DOHH2 (cell line): Measurements from ENCODE around the gene CACNG7.

Source experiments
- H3F3A ChIP-seq: fragments of 200-600 bp; sonication (generic), shearing (Covaris generic); 2 replicates; pipeline ENCODE4 v1.6.0; 2016; ENCODE audit warnings: antibody characterized with exemption, mild to moderate bottlenecking; ENCODE audit not compliant: control insufficient read depth, insufficient read depth
- H3K27ac ChIP-seq: fragments of 200-600 bp; sonication (generic); 2 replicates; pipeline ENCODE4 v1.5.1; 2014; ENCODE audit warnings: low read depth, mild to moderate bottlenecking, low read length, moderate library complexity
- H3K27me3 ChIP-seq: fragments of 200-600 bp; sonication (generic); 2 replicates; pipeline ENCODE4 v1.6.1; 2014; ENCODE audit warnings: mild to moderate bottlenecking, low read length, mixed read lengths; ENCODE audit not compliant: control insufficient read depth
- H3K36me3 ChIP-seq: fragments of 200-600 bp; sonication (generic); 2 replicates; pipeline ENCODE4 v1.6.1; 2014; ENCODE audit warnings: mild to moderate bottlenecking, low read length, moderate library complexity, mixed read lengths; ENCODE audit not compliant: control insufficient read depth
- H3K4me1 ChIP-seq: fragments of 200-600 bp; sonication (generic); 2 replicates; pipeline ENCODE4 v1.6.1; 2014; ENCODE audit warnings: mild to moderate bottlenecking, low read length, mixed read lengths; ENCODE audit not compliant: control insufficient read depth
- H3K4me2 ChIP-seq: fragments of 200-600 bp; sonication (generic); 2 replicates; pipeline ENCODE4 v1.6.0; 2014; ENCODE audit warnings: mild to moderate bottlenecking, low read length, moderate library complexity
- H3K4me3 ChIP-seq: fragments of 200-600 bp; sonication (generic); 2 replicates; pipeline ENCODE4 v1.5.1; 2014; ENCODE audit warnings: mild to moderate bottlenecking, low read length, mixed read lengths
- H3K79me2 ChIP-seq: fragments of 200-600 bp; sonication (generic); 2 replicates; pipeline ENCODE4 v1.6.1; 2014; ENCODE audit warnings: mild to moderate bottlenecking, low read length, mixed read lengths; ENCODE audit not compliant: control insufficient read depth
- H3K9me2 ChIP-seq: fragments of 200-600 bp; sonication (generic); replicated peaks from 2 replicates; pipeline ENCODE4 v1.6.1; 2014; ENCODE audit warnings: mild to moderate bottlenecking, low read length, mixed read lengths; ENCODE audit not compliant: control insufficient read depth
- H3K9me3 ChIP-seq: fragments of 200-600 bp; sonication (generic); 2 replicates; pipeline ENCODE4 v1.6.1; 2014; ENCODE audit warnings: antibody characterized with exemption, low read length, mixed read lengths; ENCODE audit not compliant: control insufficient read depth, insufficient read depth
- H4K20me1 ChIP-seq: fragments of 200-600 bp; sonication (generic); 2 replicates; pipeline ENCODE4 v1.6.0; 2014; ENCODE audit warnings: low read depth, mild to moderate bottlenecking, antibody characterized with exemption, low read length, moderate library complexity; ENCODE audit not compliant: control insufficient read depth, insufficient read depth
- EZH2phosphoT487 ChIP-seq: fragments of 200-600 bp; sonication (generic); IDR thresholded peaks from 2 replicates; pipeline ENCODE4 v1.6.1; 2017; ENCODE audit warnings: borderline replicate concordance, mild to moderate bottlenecking, antibody characterized with exemption, low read length, moderate library complexity, mixed read lengths
- TF ChIP-seq, protein P1 (sequence below): fragments of 200-600 bp; sonication (generic); IDR thresholded peaks from one replicate; pipeline ENCODE4 v1.5.1; 2014; ENCODE audit warnings: antibody characterized with exemption, mild to moderate bottlenecking, low read depth, low read length; ENCODE audit not compliant: poor library complexity, severe bottlenecking

CACNG7 gene

GRCh38 chr19:53957448-53958167 lies 48.5 kb downstream of the CACNG7 start:
- H3K4me3 ChIP-seq = no peak overlapping the region
- H3K79me2 ChIP-seq = no peaks in the 10 kb centered on the region
- H4K20me1 ChIP-seq = no peaks in the 10 kb centered on the region
- no peaks in the 10 kb centered on the region for H3K36me3 ChIP-seq
- H3F3A ChIP-seq = no peaks in the 10 kb centered on the region
- no peaks in the 10 kb centered on the region for H3K4me1 ChIP-seq
- peaks cover 16% of the 10 kb centered on the region for H3K27me3 ChIP-seq
- no peak overlapping the region for H3K4me2 ChIP-seq
- no peaks in the 10 kb centered on the region for H3K9me3 ChIP-seq
- H3K9me2 ChIP-seq = no peaks in the 10 kb centered on the region
- TF ChIP-seq, protein P1, sequence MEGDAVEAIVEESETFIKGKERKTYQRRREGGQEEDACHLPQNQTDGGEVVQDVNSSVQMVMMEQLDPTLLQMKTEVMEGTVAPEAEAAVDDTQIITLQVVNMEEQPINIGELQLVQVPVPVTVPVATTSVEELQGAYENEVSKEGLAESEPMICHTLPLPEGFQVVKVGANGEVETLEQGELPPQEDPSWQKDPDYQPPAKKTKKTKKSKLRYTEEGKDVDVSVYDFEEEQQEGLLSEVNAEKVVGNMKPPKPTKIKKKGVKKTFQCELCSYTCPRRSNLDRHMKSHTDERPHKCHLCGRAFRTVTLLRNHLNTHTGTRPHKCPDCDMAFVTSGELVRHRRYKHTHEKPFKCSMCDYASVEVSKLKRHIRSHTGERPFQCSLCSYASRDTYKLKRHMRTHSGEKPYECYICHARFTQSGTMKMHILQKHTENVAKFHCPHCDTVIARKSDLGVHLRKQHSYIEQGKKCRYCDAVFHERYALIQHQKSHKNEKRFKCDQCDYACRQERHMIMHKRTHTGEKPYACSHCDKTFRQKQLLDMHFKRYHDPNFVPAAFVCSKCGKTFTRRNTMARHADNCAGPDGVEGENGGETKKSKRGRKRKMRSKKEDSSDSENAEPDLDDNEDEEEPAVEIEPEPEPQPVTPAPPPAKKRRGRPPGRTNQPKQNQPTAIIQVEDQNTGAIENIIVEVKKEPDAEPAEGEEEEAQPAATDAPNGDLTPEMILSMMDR = no peak
- TF ChIP-seq EZH2phosphoT487 = no peak
- no peak overlapping the region for H3K27ac ChIP-seq

GRCh38 chr19:53958168-53958571 lies 49.1 kb downstream of the CACNG7 start:
- Histone ChIP-seq H3K9me3 (no peaks in the 10 kb centered on the region), H3K36me3 (no peaks in the 10 kb centered on the region), H3K27me3 (peaks cover 16% of the 10 kb centered on the region), H3K4me2 (no peak overlapping the region), H3K4me3 (no peak overlapping the region), H3K79me2 (no peaks in the 10 kb centered on the region), H3K9me2 (no peaks in the 10 kb centered on the region), H3F3A (no peaks in the 10 kb centered on the region), H3K27ac (no peak overlapping the region), H4K20me1 (no peaks in the 10 kb centered on the region), H3K4me1 (no peaks in the 10 kb centered on the region)
- TF ChIP-seq, protein P1 = no peak
- no peak for TF ChIP-seq EZH2phosphoT487

- peaks cover 16% of the 10 kb centered on the region for H3K27me3 ChIP-seq
- no peaks in the 10 kb centered on the region for H3K9me3 ChIP-seq
- no peaks in the 10 kb centered on the region for H3K36me3 ChIP-seq
- no peaks in the 10 kb centered on the region for H3K79me2 ChIP-seq
- H4K20me1 ChIP-seq = no peaks in the 10 kb centered on the region
- H3K4me2 ChIP-seq = no peak overlapping the region
- no peaks in the 10 kb centered on the region for H3K4me1 ChIP-seq
- no peak overlapping the region for H3K27ac ChIP-seq
- no peak overlapping the region for H3K4me3 ChIP-seq
- no peaks in the 10 kb centered on the region for H3K9me2 ChIP-seq
- no peak for TF ChIP-seq EZH2phosphoT487
- TF ChIP-seq, protein P1 = no peak
- H3F3A ChIP-seq = no peaks in the 10 kb centered on the region
Measured at GRCh38 chr19:53958823-53959757, 50.0 kb downstream of the CACNG7 start.
